HepG2 (cell line): ENCODE measurements around the gene BTBD1. TPM values are rescaled to one million over a fixed set of nuclear protein-coding genes. Genes with fewer than 3 reads are reported as not detected.

Experiments used
- ATAC-seq: fragments of 200-7000 bp; cut with Tn5 transposase; 3 replicates; pipeline ENCODE4 v1.9.1; 2020; ENCODE audit warnings: mild to moderate bottlenecking, moderate library complexity
- BruUV-seq: library from RNA; stranded (reverse); fragments of 400-500 nt; replicated peaks from 2 replicates; lab custom pipeline; 2021; lab: Mats Ljungman, UMichigan
- CTCF ChIA-PET: fragments of 300-600 bp; formaldehyde crosslinking; extraction: SDS; loops from one replicate; lab custom pipeline; 2021; ENCODE audit warnings: low total read pairs, inconsistent platforms, low intra/inter-chr PET ratio; lab: Yijun Ruan, JAX
- POLR2A ChIA-PET: fragments of 350-600 bp; sonication (Branson Sonifier 250); formaldehyde crosslinking; loops from one replicate; lab custom pipeline; 2020; ENCODE audit warnings: antibody characterized with exemption, inconsistent platforms; lab: Yijun Ruan, JAX
- DNase-seq: peaks from one replicate; pipeline ENCODE4 v3.0.0-alpha.2; 2015; ENCODE audit warnings: low spot score
- FAIRE-seq: peaks from 3 replicates; lab custom pipeline; 2011; peaks lifted over from hg19 to GRCh38; lab: Jason Lieb, UNC
- H2AFZ ChIP-seq: one replicate; pipeline ENCODE4 v1.6.1; 2011; ENCODE audit warnings: low read length, inconsistent platforms
- H3K27ac ChIP-seq: fragments of 300-600 bp; 3 replicates; pipeline ENCODE4 v1.8.0; 2011; ENCODE audit warnings: mixed run types, mild to moderate bottlenecking, mixed read lengths, low read length, inconsistent platforms; ENCODE audit not compliant: insufficient read depth; ENCODE audit errors: extremely low read length
- H3K27me3 ChIP-seq, 2 experiments: fragments of 200-600 bp in 1 of 2; 2 replicates in 1 of 2; 3 replicates in 1 of 2; pipeline versions ENCODE4 v1.6.0 to v1.8.0; 2011; ENCODE audit warnings: low read length in 2 of 2, mild to moderate bottlenecking in 2 of 2, moderate library complexity in 2 of 2, inconsistent platforms in 1 of 2; ENCODE audit not compliant: insufficient read depth in 2 of 2, control insufficient read depth in 1 of 2
- H3K36me3 ChIP-seq, 2 experiments: fragments of 200-600 bp in 1 of 2; replicated peaks in 1 of 2; 2 replicates in 1 of 2; 3 replicates in 1 of 2; pipeline versions ENCODE4 v1.5.1 to v1.8.0; 2011; ENCODE audit warnings: low read length in 2 of 2, inconsistent platforms in 1 of 2; ENCODE audit not compliant: insufficient read depth in 2 of 2, control insufficient read depth in 1 of 2
- H3K4me1 ChIP-seq: 2 replicates; pipeline ENCODE4 v1.5.1; 2012; ENCODE audit warnings: low read length, inconsistent platforms; ENCODE audit not compliant: insufficient read depth
- H3K4me2 ChIP-seq: 2 replicates; pipeline ENCODE4 v1.6.0; 2011; ENCODE audit warnings: low read depth, low read length, inconsistent platforms
- H3K4me3 ChIP-seq, 3 experiments: fragments of 200-600 bp in 1 of 3; sonication (generic), shearing (Covaris generic) in 1 of 3; replicated peaks in 1 of 3; 2 replicates each; pipeline ENCODE4 v1.5.1; 2011 to 2016; ENCODE audit warnings: low read length in 3 of 3, inconsistent platforms in 2 of 3, low read depth in 2 of 3, mild to moderate bottlenecking in 2 of 3, control low read depth in 1 of 3, mixed read lengths in 1 of 3; ENCODE audit not compliant: insufficient read depth in 1 of 3
- H3K79me2 ChIP-seq: one replicate; pipeline ENCODE4 v1.6.1; 2011; ENCODE audit warnings: low read length, inconsistent platforms; ENCODE audit not compliant: insufficient read depth
- H3K9ac ChIP-seq: 2 replicates; pipeline ENCODE4 v1.6.0; 2011; ENCODE audit warnings: mild to moderate bottlenecking, low read depth, low read length, inconsistent platforms; ENCODE audit not compliant: insufficient read depth
- H3K9me3 ChIP-seq: 2 replicates; pipeline ENCODE4 v1.5.1; 2012; ENCODE audit warnings: mild to moderate bottlenecking, low read length
- H4K20me1 ChIP-seq: 2 replicates; pipeline ENCODE4 v1.6.0; 2011; ENCODE audit warnings: inconsistent platforms, mild to moderate bottlenecking, low read length, moderate library complexity; ENCODE audit not compliant: insufficient read depth
- FOXK1 ChIP-seq: sonication (generic); formaldehyde crosslinking; IDR thresholded peaks from 2 replicates; pipeline ENCODE4 v1.4.0; 2020; ENCODE audit warnings: low read depth, missing genetic modification reagents, borderline replicate concordance
- HNRNPK ChIP-seq: fragments of 200-400 bp; formaldehyde crosslinking; IDR thresholded peaks from 2 replicates; pipeline ENCODE4 v1.6.1; 2018; ENCODE audit warnings: low read length, low read depth, moderate library complexity, mild to moderate bottlenecking; ENCODE audit not compliant: poor library complexity, severe bottlenecking
- KDM5A ChIP-seq: fragments of 200-600 bp; sonication (generic); IDR thresholded peaks from 2 replicates; pipeline ENCODE4 v1.7.0; 2018; ENCODE audit warnings: antibody characterized with exemption, mild to moderate bottlenecking, low read length, borderline replicate concordance
- MAX ChIP-seq: IDR thresholded peaks from 2 replicates; pipeline ENCODE4 v1.6.1; 2012; ENCODE audit warnings: inconsistent platforms
- SP5 ChIP-seq: IDR thresholded peaks from 2 replicates; pipeline ENCODE4 v1.6.1; 2016; ENCODE audit warnings: low read depth, borderline replicate concordance
- ZBTB8A ChIP-seq: sonication (generic); formaldehyde crosslinking; IDR thresholded peaks from 2 replicates; pipeline ENCODE4 v1.4.0; 2020; ENCODE audit warnings: mild to moderate bottlenecking, low read depth, missing genetic modification reagents, borderline replicate concordance
- ZNF12 ChIP-seq: sonication (generic); formaldehyde crosslinking; IDR thresholded peaks from 2 replicates; pipeline ENCODE4 v1.5.0; 2020; ENCODE audit warnings: missing genetic modification reagents
- ZNF33A ChIP-seq: sonication (generic); formaldehyde crosslinking; IDR thresholded peaks from 2 replicates; pipeline ENCODE4 v1.5.1; 2020; ENCODE audit warnings: missing genetic modification reagents, mild to moderate bottlenecking, moderate library complexity, borderline replicate concordance
- ZNF616 ChIP-seq: sonication (generic); formaldehyde crosslinking; IDR thresholded peaks from 2 replicates; pipeline ENCODE4 v1.5.0; 2020; ENCODE audit warnings: low read depth, mild to moderate bottlenecking, missing genetic modification reagents
- WGBS: methylation state at CpG from one replicate; pipeline ENCODE4 v1.1.6; 2017; ENCODE audit warnings: low lambda C conversion rate; 5-methylcytosine and 5-hydroxymethylcytosine counted together
- in situ Hi-C: cut with HindIII; loops from 2 replicates; pipeline ENCODE4 v1.10.0; 2017; ENCODE audit warnings: low pct_unique_long_range_greater_than_20kb; ENCODE audit not compliant: extremely low pct_ligation_motif_present
- intact Hi-C: fragments of 100-400 bp; cut with micrococcal nuclease; formaldehyde crosslinking; loops from one replicate; pipeline ENCODE4 v1.10.0; 2022; ENCODE audit not compliant: unreplicated experiment
- polyA plus RNA-seq, 8 experiments: library from polyadenylated mRNA; depleted of rRNA in 3 of 8; stranded (reverse) in 7 of 8; unstranded in 1 of 8; fragments of >200 nt; fragmentation: Illumina TruSeq in 4 of 8; extraction: Trizol in 4 of 8; gene quantifications; 2 replicates each; pipeline versions ENCODE4 v1.2.1 to v1.2.3, GENCODE V29; 2011 to 2016; ENCODE audit warnings: low read depth in 4 of 8, missing spikeins in 1 of 8, mixed read lengths in 1 of 8; ENCODE audit not compliant: insufficient read depth in 1 of 8
- total RNA-seq, 5 experiments: library from RNA; depleted of rRNA; stranded (reverse); fragments of >200 nt; fragmentation: Illumina TruSeq; extraction: Trizol; gene quantifications; 2 replicates each; pipeline ENCODE4 v1.2.3, GENCODE V29; 2016; ENCODE audit warnings: low read depth in 1 of 5
- TF ChIP-seq, protein P1 (sequence below): sonication (generic); formaldehyde crosslinking; IDR thresholded peaks from 2 replicates; pipeline ENCODE4 v1.4.0; 2020; ENCODE audit warnings: mild to moderate bottlenecking, missing genetic modification reagents
- TF ChIP-seq, protein P2 (sequence below): sonication (generic); formaldehyde crosslinking; IDR thresholded peaks from 2 replicates; pipeline ENCODE4 v1.5.0; 2020; ENCODE audit warnings: missing genetic modification reagents, mild to moderate bottlenecking, borderline replicate concordance
- TF ChIP-seq, protein P3 (sequence below): sonication (generic); formaldehyde crosslinking; IDR thresholded peaks from 2 replicates; pipeline ENCODE4 v1.8.1; 2023; ENCODE audit warnings: missing genetic modification reagents, inconsistent platforms, borderline replicate concordance

Gene BTBD1
- total and polyA plus RNA-seq, 2 of the 13 experiments (the other 11 are each of a cell fraction or from before 2014, with no cell fraction given): 32.1 to 53.9 TPM

DNA sequence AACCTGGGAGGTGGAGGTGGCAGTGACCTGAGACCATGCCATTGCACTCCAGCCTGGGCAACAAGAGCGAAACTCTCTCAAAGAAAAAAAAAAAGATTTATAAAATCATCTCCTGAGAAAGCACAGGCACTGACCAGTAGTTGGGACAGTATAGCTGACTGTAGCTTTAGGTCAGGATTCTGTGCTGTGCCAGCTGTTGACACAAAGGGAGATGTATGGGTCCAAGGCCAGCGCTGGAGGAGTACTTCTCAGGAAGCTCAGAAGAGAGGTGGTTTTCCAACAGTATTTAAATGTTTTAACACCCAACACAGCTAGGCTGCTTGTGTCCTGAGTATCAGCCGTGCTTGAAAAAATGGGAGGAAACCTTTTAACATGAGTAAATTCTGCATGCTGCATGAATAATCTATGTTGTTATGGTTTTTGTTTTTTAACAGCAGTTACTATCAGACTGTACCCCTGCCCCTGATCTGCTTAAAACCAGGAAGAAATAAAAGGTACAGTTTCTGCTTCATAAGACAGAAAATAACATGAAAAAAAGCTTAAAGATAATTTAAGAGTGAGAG is 74.5 kb downstream of the BTBD1 start:
- no peaks in the 10 kb centered on the region for H4K20me1 ChIP-seq
- H3K4me3 ChIP-seq: no peak overlapping the region
- DNase-seq: no peak
- FAIRE-seq: no peak
- peaks cover 0 to 13% of the 10 kb centered on the region in 2 experiments; a peak in 1 of 5 replicates for H3K36me3 ChIP-seq
- in situ Hi-C loops: no loop called here
- H3K79me2 ChIP-seq: peaks cover 2% of the 10 kb centered on the region
- TF ChIP-seq ZNF12 (CRISPR knock-in tag) (0 out of 2 replicates have a peak, but pooled peaks have one; percentile 22), HNRNPK (no peak)
- TF ChIP-seq, all 625 proteins: peak for 1
- peaks cover 7% of the 10 kb centered on the region for H3K4me1 ChIP-seq
- H3K9me3 ChIP-seq: no peaks in the 10 kb centered on the region
- 89% methylated on average over 3 of the region's 3 CpGs for WGBS
- H3K27ac ChIP-seq: no peak overlapping the region
- H3K9ac ChIP-seq: no peak overlapping the region
- no TSS peak for BruUV-seq
- intact Hi-C loops: no loop called here
- POLR2A ChIA-PET: interaction anchor here (2.4 kb wide), 1 partner anchor 19 kb away, joined by 7 read pairs; the partner anchor contains the start of gene C15orf40
- H2AFZ ChIP-seq: no peak overlapping the region
- CTCF ChIA-PET: no interaction called here
- H3K4me2 ChIP-seq: no peak overlapping the region
- ATAC-seq: peak; percentile 71
- H3K27me3 ChIP-seq: no peaks in the 10 kb centered on the region; a peak in 1 of 5 replicates

DNA sequence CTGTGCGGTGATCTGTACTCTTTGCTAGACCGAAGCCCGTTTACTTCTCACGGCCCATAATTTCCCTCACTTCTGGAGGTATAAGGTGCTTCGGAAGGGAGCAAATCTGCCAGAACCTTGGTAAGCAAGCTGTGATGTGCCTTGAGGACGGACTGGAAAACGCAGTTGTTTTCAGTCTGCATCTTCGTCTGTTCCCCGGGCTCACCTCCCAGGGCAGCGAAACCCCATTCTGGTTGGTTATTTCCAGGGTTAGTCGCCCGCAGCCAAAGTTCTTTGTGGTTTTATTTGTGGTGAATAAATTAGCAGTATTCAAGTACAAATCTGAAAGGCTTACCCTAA is 80.6 kb downstream of the BTBD1 start:
- Histone ChIP-seq H3K4me1 (peaks cover 30% of the 10 kb centered on the region), H3K9me3 (no peaks in the 10 kb centered on the region), H3K4me2 (peak overlapping the region; percentile 86), H3K4me3 (peak overlapping the region; percentile 73 to 94 (median 88)), H4K20me1 (no peaks in the 10 kb centered on the region), H3K36me3 (peaks cover 0 to 13% of the 10 kb centered on the region in 2 experiments; a peak in 1 of 5 replicates), H3K79me2 (peaks cover 16% of the 10 kb centered on the region), H3K27me3 (no peaks in the 10 kb centered on the region; a peak in 1 of 5 replicates), H2AFZ (peak overlapping the region; percentile 46), H3K27ac (peak overlapping the region; percentile 75), H3K9ac (peak overlapping the region; percentile 94)
- ATAC-seq: peak; percentile 62
- intact Hi-C loops (loop anchor here (5.0 kb wide), 1 partner anchor 129 kb away; no protein-coding TSS in a partner anchor), in situ Hi-C loops (loop anchor here (10.0 kb wide), 1 partner anchor 132 kb away; no protein-coding TSS in a partner anchor)
- POLR2A ChIA-PET: interaction anchor here (0.9 to 2.1 kb wide), 11 partner anchors 9 to 236 kb away, joined by 3 to 21 read pairs (median 3); partner anchors contain the start of genes BTBD1 and C15orf40
- BruUV-seq: TSS peak; percentile 83
- CTCF ChIA-PET: no interaction called here
- FAIRE-seq: no peak
- DNase-seq: no peak
- 5% methylated on average over 8 of the region's 12 CpGs for WGBS
- TF ChIP-seq, protein P1, sequence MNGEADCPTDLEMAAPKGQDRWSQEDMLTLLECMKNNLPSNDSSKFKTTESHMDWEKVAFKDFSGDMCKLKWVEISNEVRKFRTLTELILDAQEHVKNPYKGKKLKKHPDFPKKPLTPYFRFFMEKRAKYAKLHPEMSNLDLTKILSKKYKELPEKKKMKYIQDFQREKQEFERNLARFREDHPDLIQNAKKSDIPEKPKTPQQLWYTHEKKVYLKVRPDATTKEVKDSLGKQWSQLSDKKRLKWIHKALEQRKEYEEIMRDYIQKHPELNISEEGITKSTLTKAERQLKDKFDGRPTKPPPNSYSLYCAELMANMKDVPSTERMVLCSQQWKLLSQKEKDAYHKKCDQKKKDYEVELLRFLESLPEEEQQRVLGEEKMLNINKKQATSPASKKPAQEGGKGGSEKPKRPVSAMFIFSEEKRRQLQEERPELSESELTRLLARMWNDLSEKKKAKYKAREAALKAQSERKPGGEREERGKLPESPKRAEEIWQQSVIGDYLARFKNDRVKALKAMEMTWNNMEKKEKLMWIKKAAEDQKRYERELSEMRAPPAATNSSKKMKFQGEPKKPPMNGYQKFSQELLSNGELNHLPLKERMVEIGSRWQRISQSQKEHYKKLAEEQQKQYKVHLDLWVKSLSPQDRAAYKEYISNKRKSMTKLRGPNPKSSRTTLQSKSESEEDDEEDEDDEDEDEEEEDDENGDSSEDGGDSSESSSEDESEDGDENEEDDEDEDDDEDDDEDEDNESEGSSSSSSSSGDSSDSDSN (CRISPR knock-in tag): 0 out of 2 replicates have a peak, but pooled peaks have one; percentile 7
- no peak for TF ChIP-seq ZBTB8A
- 0 out of 2 replicates have a peak, but pooled peaks have one; percentile 38 for TF ChIP-seq KDM5A
- TF ChIP-seq ZNF33A (CRISPR knock-in tag): no peak
- no peak for TF ChIP-seq ZNF616
- TF ChIP-seq, protein P2, sequence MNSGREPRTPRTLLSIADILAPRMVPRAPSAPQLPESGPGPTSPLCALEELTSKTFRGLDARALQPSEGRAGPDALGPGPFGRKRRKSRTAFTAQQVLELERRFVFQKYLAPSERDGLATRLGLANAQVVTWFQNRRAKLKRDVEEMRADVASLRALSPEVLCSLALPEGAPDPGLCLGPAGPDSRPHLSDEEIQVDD: 0 out of 2 replicates have a peak, but pooled peaks have one; percentile 6
- no peak for TF ChIP-seq MAX
- TF ChIP-seq, protein P3, sequence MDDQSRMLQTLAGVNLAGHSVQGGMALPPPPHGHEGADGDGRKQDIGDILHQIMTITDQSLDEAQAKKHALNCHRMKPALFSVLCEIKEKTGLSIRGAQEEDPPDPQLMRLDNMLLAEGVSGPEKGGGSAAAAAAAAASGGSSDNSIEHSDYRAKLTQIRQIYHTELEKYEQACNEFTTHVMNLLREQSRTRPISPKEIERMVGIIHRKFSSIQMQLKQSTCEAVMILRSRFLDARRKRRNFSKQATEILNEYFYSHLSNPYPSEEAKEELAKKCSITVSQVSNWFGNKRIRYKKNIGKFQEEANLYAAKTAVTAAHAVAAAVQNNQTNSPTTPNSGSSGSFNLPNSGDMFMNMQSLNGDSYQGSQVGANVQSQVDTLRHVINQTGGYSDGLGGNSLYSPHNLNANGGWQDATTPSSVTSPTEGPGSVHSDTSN (CRISPR knock-in tag): no peak
- TF ChIP-seq FOXK1 (CRISPR knock-in tag): no peak
- TF ChIP-seq SP5: no peak
